ENCODE measurements around the gene CNN2.
A peak's percentile ranks its signal among the peaks of the same experiment; 100 is the strongest.

The CNN2 gene

DNA sequence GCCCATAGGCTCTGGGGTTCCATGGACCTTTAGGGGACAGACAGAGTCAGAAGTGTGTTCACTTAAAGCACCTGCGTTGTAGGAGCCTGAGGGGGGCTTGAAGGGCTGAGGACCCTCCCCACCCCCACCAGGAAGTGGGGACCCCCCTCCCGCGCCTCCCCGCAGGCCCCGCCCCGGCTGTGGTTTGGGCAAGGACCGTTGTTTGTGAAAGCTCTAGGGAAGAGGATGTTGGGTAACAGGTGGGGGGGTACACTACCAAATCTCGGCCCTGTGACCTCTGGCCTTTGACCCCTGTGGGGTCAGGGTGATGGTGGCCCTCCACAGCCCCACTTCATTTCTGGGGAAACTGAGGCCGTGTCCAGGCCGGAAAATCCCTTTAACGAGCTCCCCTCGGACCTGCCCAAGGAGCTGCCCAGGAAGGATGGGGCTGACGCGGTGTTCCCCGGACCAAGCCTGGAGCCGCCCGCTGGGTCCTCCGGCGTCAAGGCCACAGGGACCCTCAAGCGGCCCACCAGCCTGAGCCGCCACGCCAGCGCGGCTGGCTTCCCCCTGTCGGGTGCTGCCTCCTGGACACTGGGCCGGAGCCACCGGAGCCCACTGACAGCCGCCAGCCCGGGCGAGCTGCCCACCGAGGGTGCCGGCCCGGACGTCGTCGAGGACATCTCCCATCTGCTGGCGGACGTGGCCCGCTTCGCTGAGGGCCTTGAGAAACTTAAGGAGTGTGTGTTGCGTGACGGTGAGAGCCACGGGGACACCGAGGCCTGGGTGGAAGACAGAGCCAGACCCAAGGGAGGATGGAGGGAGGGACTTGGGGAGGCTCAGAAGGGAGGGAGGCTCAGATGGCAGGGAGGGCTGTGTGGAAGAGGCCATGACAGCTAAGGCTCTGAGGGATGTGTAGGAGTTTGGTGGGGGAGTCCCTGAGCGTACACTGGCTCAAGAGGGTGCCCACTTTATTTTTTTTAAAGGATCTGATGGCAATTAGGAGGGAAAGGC, 41.9 kb downstream of the CNN2 start:
- peak; percentile 73 for DNase-seq

DNA sequence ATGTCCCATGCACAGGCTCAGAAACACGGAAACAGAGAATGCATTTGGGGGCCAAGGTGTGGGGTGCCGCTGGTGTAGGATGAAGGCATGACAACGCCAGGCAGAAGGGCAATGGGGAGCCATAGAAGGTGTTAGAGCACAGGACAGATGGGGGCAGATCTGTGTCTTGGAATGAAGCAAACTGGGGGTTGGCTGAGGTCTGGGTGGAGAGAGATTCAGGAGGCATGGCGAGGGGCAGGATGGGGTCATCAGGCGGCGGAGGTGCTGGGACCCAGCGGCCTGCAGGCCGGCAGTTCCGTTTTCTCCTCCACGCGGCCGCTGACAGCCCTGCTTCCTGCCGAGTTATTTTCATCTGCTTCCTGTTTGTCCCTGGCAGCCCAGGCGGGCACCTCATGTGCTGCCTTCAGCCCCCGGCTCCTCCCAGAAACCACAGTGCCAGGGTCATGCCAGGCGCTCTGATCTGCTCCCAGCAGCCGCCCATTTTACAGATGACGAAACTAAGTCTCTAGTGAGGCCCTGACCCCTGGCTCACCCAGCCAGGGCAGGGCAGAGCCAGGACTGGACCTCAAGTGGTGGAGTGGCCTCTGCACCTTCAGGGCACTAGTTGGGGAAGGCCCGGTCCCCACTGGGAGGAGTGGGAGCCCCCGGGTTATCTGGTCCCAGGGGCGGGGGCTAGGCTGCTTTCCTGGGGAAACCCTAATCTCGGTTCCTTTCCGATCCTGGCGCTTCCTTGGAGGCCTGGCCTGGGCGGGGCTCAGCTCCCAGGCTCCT, 42.8 kb downstream of the CNN2 start:
- DNase-seq: peak; percentile 76

DNA sequence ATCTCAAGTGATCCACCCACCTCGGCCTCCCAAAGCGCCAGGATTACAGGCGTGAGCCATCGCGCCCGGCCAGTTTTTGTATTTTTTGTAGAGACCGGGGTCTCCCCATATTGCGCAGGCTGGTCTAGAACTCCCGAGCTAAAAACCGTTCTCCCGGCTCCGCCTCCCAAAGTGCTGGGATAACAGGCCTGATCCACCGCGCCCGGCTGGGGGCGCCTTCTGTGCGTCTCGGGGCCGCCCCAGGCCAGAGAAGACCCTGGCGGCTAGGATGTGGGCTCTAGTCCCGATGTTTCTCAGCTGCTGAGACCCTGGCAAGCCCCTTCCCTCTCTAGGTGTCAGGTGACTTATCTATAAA, 44.1 kb downstream of the CNN2 start:
- DNase-seq: no peak

DNA sequence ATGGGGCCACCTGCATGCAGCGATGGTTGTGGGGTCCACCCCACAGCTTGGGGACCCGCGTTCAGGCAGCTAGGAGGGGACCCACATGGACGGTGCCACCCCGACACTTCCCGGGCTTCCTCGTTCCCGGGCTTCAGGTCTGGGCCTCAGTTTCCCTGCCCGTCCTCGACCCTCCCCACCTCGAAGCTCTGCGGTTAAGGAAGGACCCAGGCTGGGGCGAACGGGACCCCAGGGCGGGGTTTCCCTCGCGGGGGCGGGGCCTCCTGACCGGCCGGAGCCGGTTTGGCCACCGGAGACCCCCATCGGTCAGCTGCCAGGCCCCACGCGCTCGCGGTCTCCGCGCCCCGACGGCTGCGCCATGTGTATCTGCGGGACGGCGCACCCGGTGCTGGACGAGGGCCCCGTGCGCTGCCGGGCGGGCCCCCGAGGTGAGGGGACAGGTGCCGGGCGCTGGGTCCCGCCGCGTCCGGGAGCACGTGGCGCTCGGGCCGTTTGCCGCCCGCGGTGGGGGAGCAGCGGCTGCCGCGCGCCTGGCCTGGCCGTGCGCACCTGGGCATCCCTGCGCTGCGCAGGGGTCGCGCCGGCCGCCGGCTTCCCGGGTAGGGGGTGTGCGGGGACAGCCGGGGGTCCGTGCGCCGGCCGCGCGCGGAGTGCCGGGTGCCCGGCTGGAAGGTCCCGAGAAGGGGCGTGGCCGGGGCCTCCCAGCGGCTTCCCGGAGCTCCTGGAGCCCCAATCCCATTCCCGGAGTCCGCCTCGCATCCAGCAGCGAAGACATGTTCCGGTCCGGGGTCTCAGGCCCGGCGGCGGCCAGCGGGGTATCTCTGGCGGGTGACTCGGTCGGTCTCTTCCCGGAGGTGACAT, 44.8 kb downstream of the CNN2 start:
- no peak for DNase-seq

DNA sequence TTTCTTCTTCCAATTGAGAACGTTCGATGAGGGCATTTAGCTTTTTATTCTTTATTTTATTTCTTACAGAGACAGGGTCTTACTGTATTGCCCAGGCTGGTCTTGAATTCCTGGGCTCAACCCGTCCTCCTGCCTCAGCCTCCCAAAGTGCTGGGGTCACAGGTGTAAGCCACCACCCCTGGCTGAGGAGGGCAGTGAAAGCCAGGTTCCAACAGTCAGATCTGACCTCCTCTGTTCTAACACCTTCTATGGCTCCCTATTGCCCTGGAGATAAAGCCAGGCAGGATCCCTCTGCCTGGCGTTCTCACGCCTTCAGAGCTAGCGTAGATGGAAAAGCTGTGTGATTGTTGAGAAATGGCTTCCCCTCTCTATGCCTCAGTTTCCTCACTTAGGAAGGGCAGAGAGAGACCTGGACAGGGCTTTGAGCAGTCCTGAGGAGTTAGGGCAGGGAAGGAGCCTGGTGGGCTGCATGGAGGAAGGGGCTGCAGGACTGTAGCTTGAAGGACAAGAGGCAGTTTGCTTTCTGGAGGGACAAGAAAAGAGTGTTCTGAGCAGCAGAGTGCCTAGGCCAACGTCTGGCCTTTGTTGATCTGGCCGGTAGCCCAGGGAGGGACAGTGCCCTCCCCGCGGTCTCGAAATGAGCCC, 46.1 kb downstream of the CNN2 start:
- DNase-seq: no peak

DNA sequence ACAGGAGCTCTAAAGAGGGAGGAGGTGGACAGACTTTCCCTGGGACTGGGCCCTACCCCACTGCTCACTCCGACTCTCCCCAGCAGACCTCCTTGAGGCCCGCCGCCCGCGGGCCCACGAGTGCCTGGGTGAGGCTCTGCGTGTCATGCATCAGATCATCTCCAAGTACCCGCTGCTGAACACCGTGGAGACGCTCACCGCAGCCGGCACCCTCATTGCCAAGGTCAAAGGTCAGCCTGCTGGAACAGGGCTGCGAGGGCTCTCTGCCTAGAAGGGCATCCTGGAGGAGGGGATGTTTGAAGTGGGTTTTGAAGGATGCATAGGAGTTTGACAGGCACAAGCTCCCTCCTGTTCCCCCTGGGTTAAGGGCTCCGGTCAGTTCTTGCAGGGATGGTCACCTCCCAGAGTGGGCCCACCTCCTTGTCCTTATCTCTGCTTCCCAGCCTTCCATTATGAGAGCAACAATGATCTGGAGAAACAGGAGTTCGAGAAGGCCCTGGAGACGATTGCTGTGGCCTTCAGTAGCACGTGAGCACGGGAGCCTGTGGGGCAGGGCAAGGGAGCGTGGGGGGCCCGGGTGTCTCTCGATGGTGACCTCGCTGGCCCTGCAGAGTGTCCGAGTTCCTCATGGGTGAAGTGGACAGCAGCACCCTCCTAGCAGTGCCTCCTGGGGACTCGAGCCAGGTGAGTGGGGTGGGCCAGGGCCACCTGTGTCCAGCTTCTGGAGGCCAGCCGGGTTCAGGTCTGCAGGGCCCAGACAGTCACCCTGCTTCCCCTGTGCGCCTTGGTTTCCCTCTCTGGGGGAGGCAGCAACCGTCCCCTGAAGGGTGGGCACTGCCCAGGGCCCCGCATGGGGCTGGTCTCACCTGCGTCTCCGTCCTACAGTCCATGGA, 46.9 kb downstream of the CNN2 start:
- DNase-seq: no peak

DNA sequence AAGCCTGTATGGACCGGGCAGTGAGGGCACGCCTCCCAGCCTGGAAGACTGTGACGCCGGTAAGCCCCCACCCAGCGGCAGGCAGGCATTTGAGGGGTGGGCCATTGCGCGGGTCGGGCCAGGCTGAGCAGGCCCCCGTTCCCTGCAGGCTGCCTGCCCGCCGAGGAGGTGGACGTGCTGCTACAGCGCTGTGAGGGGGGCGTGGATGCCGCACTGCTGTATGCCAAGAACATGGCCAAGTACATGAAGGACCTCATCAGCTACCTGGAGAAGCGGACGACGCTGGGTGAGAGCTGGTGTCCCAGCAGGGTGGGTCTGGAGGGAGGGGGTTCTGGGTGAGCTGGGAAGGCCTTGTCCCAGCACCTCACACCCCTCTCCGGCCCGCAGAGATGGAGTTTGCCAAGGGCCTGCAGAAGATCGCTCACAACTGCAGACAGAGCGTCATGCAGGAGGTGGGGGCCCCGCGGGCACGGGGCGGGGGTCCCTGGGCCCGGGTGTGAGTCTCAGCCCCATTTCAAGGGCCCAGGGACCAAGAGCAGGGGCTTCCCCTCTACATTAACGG, 47.6 kb downstream of the CNN2 start:
- no peak for DNase-seq

DNA sequence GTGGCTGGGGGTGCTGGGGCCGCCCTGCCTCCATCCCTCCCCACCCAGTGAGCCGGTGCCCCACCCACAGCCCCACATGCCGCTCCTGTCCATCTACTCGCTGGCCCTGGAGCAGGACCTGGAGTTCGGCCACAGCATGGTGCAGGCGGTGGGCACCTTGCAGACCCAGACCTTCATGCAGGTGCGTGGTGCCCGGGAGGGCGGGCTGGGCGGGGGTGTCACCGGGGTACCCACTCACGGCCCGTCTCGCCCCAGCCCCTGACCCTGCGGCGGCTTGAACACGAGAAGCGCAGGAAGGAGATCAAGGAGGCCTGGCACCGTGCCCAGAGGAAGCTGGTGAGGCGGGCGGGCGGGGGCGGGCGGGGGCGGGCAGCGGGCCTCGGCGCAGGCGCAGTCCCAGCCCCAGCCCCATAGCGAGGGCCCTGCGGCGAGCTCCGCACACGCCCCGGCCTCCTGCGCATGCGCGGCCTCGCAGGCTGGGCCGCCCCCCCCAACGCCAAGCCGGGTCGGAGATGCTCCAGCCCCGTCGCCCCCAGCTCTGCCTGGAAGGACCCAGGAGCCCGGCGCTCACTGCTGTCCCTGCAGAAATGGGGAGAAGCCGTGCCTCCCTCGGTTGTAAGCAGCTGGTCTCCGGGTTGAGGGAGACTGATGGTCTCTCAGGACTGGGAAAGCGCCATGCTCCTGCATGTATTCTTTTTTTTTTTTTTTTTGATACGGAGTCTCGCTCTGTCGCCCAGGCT, 48.3 kb downstream of the CNN2 start:
- DNase-seq: peak; percentile 92

DNA sequence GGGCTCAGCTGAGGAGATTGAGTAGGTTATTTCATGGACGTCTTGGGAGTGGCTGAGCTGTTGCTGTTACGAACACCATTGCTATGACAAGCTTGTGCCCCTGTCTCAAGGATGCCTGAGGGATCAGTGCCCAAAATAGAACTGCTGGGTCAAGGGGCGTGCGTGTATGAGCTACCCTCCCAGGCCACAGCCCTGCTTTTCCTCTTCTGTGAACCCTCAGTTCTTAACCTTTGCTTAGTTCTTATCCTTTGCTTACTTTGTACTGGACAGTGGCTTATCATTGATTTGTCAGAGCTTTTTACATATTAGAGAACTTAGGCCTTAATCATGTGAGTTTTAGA, 49.6 kb downstream of the CNN2 start:
- DNase-seq: no peak

DNA sequence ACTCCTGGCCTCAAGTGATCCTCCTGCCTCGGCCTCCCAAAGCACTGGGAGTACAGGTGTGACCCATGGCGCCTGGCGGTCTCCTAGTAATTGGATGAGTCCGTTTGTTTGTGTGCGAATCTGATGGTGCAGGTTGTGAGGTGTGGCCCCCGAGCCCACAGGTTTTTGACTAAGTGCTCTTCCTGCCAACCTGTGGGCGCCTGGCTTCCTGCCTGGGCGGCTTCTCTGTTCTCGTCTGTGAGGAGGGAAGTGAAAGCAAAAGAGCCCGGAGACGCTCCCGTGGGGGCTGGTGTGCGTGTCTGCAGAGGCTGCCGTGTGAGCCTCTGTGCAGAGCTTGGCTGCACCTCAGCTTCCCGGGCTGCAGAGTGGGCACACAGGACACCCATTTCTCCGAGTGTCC, 50.5 kb downstream of the CNN2 start:
- DNase-seq: peak; percentile 91

DNA sequence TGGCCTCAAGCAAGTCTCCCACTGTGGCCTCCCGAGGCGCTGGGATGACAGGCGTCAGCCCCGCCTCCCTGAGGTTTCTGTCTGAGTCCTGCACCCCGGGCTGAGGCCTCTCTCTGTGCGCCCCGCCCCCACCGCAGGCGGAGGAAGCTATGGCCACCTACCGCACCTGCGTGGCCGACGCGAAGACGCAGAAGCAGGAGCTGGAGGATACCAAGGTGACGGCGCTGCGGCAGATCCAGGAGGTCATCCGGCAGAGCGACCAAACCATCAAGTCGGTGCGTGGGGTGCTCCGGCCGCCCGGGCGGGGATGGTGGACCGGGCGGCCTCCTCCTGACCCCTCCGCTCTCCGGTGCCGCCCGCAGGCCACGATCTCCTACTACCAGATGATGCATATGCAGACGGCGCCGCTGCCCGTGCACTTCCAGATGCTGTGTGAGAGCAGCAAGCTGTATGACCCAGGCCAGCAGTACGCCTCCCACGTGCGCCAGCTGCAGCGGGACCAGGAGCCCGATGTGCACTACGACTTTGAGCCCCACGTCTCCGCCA, 53.2 kb downstream of the CNN2 start:
- peak; percentile 49 for DNase-seq

DNA sequence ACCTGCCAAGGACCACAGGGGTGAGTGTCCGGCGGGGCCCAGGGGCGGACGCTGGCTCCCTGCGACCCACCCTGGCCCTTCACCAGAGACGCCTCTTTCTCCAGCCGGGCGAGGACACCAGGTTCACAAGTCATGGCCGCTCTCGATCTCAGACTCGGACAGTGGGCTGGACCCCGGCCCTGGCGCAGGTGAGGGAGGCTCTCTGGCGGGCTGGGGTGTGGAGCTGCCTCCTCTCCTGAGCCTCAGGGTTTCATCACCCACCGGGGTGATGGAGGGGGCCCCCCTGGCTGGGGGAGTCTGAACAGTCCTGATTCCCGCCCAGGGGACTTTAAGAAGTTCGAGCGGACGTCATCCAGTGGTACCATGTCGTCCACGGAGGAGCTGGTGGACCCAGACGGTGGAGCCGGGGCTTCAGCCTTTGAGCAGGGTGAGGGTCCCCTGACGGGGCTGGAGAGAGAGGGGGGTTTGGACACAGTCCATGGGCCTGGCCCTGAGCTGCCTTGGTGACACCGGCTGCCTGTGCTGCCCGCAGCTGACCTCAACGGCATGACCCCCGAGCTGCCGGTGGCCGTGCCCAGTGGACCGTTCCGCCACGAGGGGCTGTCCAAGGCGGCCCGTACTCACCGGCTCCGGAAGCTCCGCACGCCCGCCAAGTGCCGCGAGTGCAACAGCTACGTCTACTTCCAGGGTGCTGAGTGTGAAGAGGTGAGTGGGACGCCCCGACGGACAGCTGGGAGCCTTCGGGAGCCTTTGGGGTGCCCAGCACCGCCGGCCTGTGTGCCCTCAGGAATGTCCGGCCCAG, 54.2 kb downstream of the CNN2 start:
- no peak for DNase-seq

DNA sequence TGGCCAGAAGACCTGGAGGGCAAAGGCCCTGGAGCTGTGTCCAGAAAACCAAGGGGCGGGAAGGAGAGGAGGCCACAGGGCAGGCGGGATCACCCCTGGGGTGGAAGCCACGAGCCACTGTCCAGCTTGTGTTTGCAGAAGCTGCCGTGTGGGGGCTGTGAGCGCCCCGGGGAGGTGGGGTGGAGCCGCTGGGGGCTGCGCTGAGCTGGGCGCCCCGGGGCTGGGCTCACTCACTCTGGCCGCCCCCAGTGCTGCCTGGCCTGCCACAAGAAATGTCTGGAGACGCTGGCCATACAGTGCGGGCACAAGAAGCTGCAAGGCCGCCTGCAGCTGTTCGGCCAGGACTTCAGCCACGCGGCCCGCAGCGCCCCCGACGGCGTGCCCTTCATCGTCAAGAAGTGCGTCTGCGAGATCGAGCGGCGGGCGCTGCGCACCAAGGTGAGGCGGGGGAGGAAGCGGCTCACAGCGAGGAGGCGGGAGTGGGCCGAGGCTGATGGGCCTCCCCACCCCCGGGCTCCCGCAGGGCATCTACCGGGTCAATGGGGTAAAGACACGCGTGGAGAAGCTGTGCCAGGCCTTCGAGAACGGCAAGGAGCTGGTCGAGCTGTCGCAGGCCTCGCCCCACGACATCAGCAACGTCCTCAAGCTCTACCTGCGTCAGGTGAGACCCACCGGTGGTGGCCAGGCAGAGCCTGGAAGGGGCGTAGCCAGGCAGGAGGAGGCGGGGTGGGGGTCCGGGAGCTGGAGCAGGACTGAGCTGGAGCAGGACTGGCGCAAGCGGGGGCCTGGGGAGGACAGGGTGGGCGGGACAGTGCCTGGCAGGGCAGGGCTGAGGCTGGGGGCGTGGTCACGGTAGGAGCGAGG, 55.1 kb downstream of the CNN2 start:
- no peak for DNase-seq

DNA sequence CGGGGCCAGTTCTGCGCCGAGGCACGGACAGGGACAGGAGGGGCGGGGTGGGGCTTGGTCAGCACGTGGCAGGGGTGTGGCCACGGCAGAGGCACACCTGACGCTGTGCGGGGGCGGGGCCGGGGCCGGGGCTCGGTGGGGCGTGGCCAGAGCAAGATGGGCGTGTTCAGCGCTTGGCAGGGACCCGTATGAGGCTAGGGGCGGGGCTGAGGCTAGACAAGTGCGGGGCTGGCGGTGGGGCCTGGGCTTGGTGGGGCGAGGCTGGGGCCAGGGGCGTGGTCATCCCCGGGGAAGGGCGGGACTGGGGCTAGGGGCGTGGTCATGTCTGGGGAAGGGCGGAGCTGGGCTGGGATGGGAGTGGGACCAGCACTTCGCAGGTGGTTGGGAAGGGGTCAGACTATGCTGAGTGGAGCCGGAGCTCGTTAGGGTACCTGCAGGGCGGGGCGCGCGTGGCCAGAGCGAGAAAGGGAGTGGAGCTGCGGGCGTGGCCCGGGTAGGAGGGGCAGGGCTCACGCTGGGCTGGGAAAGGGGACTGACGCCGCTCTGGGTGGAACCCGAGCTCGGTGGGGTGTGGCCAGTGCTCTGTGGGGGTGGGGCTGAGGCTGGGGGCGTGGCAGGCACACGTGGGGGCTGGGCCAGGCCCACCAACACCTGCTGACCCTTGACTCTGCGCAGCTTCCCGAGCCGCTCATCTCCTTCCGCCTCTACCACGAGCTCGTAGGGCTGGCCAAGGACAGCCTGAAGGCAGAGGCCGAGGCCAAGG, 55.9 kb downstream of the CNN2 start:
- DNase-seq: peak; percentile 76

DNA sequence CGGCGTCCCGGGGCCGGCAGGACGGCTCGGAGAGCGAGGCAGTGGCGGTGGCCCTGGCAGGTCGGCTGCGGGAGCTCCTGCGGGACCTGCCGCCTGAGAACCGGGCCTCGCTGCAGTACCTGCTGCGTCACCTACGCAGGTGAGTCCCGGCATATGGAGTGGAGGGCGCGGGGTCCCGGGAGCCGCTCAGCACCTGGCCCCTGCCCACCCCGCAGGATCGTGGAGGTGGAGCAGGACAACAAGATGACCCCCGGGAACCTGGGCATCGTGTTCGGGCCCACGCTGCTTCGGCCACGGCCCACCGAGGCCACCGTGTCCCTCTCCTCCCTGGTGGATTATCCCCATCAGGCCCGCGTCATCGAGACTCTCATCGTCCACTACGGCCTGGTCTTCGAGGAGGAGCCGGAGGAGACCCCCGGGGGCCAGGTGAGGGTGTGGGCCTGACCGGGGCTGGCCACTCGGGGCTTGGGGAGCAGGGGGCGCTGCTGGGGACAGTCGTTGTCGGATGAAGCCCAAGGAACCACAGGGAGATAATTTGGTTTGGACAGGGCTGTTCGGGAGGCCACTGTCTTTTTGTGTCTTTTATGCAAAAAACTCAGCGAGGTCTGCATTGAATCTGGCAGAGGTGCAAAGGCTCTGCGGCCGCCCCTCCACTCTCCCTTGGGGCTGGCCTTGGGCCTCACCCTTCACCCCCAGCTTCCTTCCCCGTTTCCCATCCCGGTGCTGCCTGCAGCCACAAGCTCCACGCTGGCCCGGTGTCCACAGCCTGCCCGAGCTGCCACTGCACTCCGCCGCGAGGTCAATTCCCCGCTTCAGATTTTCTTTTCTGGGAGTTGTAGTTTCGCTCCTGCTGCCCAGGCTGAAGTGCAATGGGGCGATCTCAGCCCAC, 56.8 kb downstream of the CNN2 start:
- DNase-seq: no peak

Measured in activated effector memory CD4-positive, alpha-beta T cell treated with Interleukin-2 at 50 U/mL for 16 hours (primary cell).